Measurements from ENCODE around the gene HRH3. TPM values are rescaled to one million over a fixed set of nuclear protein-coding genes. Genes with fewer than 3 reads are reported as not detected.
A peak's percentile ranks its signal among the peaks of the same experiment; 100 is the strongest.

Gene HRH3
- total RNA-seq, 2 donors from 2014 or later = 0.44 TPM; not detected in 1

DNA sequence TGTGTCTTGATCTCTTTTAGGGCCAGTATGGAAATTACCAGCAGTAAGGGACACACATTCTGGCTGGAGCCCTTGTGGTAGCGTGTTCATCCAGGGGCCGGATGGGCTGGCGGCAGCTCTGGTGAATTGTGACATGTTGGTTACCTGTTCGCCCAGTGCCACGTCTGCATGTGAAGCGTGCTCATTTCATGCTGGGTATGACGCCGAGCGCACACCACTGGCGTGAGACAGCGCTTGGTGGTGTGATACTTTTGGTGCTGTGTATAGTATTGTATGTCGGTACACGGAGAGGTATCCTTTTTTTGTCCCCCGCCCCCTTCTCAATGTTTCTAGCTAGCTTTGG, 40.9 kb downstream of the HRH3 start:
- 96 to 97% methylated on average over 6 to 14 of the region's 14 CpGs for WGBS, 2 experiments (ENCODE audit: insufficient coverage in 1 of 2, insufficient read length in 1 of 2)
- Mint-ChIP-seq H3K27me3 (ENCODE audit: insufficient read depth) (no peaks in the 10 kb centered on the region), H3K36me3 (ENCODE audit: low read depth) (peaks cover 21% of the 10 kb centered on the region)

GRCh38 chr20:62178316-62179161, 41.5 kb downstream of the HRH3 start:
- DNase-seq = no peak
- Histone ChIP-seq H3K9ac (ENCODE audit: extremely low read depth, low read length, poor library complexity, severe bottlenecking) (no peak overlapping the region), H3K4me3 (ENCODE audit: low read length) (no peak overlapping the region), H3K4me1 (ENCODE audit: control insufficient read depth, insufficient read depth, low read length) (no peaks in the 10 kb centered on the region), H3K27me3 (ENCODE audit: control insufficient read depth, insufficient read depth, low read length, poor library complexity, severe bottlenecking) (no peaks in the 10 kb centered on the region), H3K9me3 (ENCODE audit: control insufficient read depth, low read length) (no peaks in the 10 kb centered on the region), H3K36me3 (ENCODE audit: control insufficient read depth, insufficient read depth, low read length) (peaks cover 23% of the 10 kb centered on the region), H3K27ac (ENCODE audit: low read depth, low read length) (no peak overlapping the region)
- 93 to 96% methylated on average over 13 to 19 of the region's 19 CpGs for WGBS, 2 experiments (ENCODE audit: insufficient coverage in 1 of 2, insufficient read length in 1 of 2)
- peaks cover 24% of the 10 kb centered on the region for H3K36me3 Mint-ChIP-seq (ENCODE audit: low read depth)
- TF ChIP-seq, protein P1, sequence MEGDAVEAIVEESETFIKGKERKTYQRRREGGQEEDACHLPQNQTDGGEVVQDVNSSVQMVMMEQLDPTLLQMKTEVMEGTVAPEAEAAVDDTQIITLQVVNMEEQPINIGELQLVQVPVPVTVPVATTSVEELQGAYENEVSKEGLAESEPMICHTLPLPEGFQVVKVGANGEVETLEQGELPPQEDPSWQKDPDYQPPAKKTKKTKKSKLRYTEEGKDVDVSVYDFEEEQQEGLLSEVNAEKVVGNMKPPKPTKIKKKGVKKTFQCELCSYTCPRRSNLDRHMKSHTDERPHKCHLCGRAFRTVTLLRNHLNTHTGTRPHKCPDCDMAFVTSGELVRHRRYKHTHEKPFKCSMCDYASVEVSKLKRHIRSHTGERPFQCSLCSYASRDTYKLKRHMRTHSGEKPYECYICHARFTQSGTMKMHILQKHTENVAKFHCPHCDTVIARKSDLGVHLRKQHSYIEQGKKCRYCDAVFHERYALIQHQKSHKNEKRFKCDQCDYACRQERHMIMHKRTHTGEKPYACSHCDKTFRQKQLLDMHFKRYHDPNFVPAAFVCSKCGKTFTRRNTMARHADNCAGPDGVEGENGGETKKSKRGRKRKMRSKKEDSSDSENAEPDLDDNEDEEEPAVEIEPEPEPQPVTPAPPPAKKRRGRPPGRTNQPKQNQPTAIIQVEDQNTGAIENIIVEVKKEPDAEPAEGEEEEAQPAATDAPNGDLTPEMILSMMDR (conservative IDR thresholded peaks at IDR 0.05) = no peak
- H3K27ac Mint-ChIP-seq = no peak overlapping the region
- H3K4me3 Mint-ChIP-seq = no peak overlapping the region
- H3K4me1 Mint-ChIP-seq = peaks cover 8% of the 10 kb centered on the region
- H3K27me3 Mint-ChIP-seq (ENCODE audit: insufficient read depth) = no peaks in the 10 kb centered on the region
- H3K9me3 Mint-ChIP-seq = no peaks in the 10 kb centered on the region

More for the DNA sequence above, 40.9 kb downstream of the HRH3 start:
- TF ChIP-seq, protein P1 (conservative IDR thresholded peaks at IDR 0.05) = no peak
- no peaks in the 10 kb centered on the region for H3K9me3 Mint-ChIP-seq
- Histone ChIP-seq H3K27ac (ENCODE audit: low read depth, low read length) (no peak overlapping the region), H3K9ac (ENCODE audit: extremely low read depth, low read length, poor library complexity, severe bottlenecking) (no peak overlapping the region), H3K4me1 (ENCODE audit: control insufficient read depth, insufficient read depth, low read length) (no peaks in the 10 kb centered on the region), H3K27me3 (ENCODE audit: control insufficient read depth, insufficient read depth, low read length, poor library complexity, severe bottlenecking) (no peaks in the 10 kb centered on the region), H3K36me3 (ENCODE audit: control insufficient read depth, insufficient read depth, low read length) (peaks cover 23% of the 10 kb centered on the region), H3K9me3 (ENCODE audit: control insufficient read depth, low read length) (no peaks in the 10 kb centered on the region), H3K4me3 (ENCODE audit: low read length) (no peak overlapping the region)
- DNase-seq = no peak
- H3K4me3 Mint-ChIP-seq = no peak overlapping the region
- no peak overlapping the region for H3K27ac Mint-ChIP-seq
- peaks cover 11% of the 10 kb centered on the region for H3K4me1 Mint-ChIP-seq

- H3K27ac ChIP-seq (ENCODE audit: low read depth, low read length) = no peak overlapping the region
- no peaks in the 10 kb centered on the region for H3K4me1 ChIP-seq (ENCODE audit: control insufficient read depth, insufficient read depth, low read length)
- H3K27me3 ChIP-seq (ENCODE audit: control insufficient read depth, insufficient read depth, low read length, poor library complexity, severe bottlenecking) = no peaks in the 10 kb centered on the region
- Mint-ChIP-seq H3K4me1 (peaks cover 6% of the 10 kb centered on the region), H3K27me3 (ENCODE audit: insufficient read depth) (no peaks in the 10 kb centered on the region), H3K9me3 (no peaks in the 10 kb centered on the region), H3K36me3 (ENCODE audit: low read depth) (peaks cover 29% of the 10 kb centered on the region), H3K27ac (peak overlapping the region; percentile 56), H3K4me3 (no peak overlapping the region)
- H3K4me3 ChIP-seq (ENCODE audit: low read length) = no peak overlapping the region
- no peaks in the 10 kb centered on the region for H3K9me3 ChIP-seq (ENCODE audit: control insufficient read depth, low read length)
- peaks cover 26% of the 10 kb centered on the region for H3K36me3 ChIP-seq (ENCODE audit: control insufficient read depth, insufficient read depth, low read length)
- TF ChIP-seq, protein P1 (conservative IDR thresholded peaks at IDR 0.05) = no peak
- no peak for DNase-seq
- WGBS, 2 experiments (ENCODE audit: insufficient coverage in 1 of 2, insufficient read length in 1 of 2) = 97 to 98% methylated on average over 7 to 9 of the region's 9 CpGs
- H3K9ac ChIP-seq (ENCODE audit: extremely low read depth, low read length, poor library complexity, severe bottlenecking) = no peak overlapping the region
Observed at GRCh38 chr20:62177307-62177706, 42.8 kb downstream of the HRH3 start.
